ENCODE results near the gene SOX6. TPM values are rescaled to one million over a fixed set of nuclear protein-coding genes. Genes with fewer than 3 reads are reported as not detected.
A peak's percentile ranks its signal among the peaks of the same experiment; 100 is the strongest.

SOX6 gene
- total and polyA plus RNA-seq, 2 of the 13 experiments (the other 11 are each of a cell fraction or from before 2014, with no cell fraction given), result 2.6 to 11.2 TPM

DNA sequence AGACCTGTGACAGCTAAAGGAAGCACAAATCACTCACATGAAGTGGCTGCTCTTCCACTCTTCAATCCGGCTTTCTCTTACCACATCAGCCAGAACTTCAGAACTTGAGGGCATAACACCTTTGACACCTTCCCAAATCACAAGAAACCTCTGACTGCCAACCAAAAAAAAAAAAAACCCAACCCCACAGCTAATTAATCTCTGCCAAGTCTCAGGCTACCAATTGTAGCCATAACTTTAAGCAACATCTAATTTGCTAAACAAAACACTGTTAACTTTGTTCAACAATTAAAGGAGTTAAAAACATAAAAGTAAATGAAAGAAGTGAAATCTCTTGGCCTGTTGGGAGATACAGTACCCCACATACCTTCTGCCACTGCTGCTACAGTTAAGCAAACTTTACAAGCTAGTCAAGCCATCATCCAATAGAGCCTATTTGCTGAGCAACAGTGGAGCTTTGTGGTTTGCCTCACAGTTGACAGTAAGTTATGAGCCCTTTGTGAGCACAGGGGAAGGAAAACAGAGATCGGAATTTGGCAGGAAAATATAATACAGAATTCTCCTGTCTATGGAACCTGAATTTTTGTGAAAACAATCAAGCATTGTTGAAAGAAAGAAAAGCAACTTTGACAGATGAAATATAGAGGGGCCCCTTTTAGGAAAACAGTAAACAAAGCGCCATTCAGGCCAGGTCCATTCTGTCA lies at the start of gene SOX6 (continued):
- TF ChIP-seq FIP1L1 (IDR thresholded peaks at IDR 0.05; ENCODE audit: borderline replicate concordance, insufficient read depth, low read depth, low read length), result no peak
- no peak for TF ChIP-seq RFXAP (CRISPR knock-in tag; IDR thresholded peaks at IDR 0.05; ENCODE audit: borderline replicate concordance)
- TF ChIP-seq MEIS1 (CRISPR knock-in tag; IDR thresholded peaks at IDR 0.05; ENCODE audit: borderline replicate concordance), result no peak
- TF ChIP-seq, protein P1, sequence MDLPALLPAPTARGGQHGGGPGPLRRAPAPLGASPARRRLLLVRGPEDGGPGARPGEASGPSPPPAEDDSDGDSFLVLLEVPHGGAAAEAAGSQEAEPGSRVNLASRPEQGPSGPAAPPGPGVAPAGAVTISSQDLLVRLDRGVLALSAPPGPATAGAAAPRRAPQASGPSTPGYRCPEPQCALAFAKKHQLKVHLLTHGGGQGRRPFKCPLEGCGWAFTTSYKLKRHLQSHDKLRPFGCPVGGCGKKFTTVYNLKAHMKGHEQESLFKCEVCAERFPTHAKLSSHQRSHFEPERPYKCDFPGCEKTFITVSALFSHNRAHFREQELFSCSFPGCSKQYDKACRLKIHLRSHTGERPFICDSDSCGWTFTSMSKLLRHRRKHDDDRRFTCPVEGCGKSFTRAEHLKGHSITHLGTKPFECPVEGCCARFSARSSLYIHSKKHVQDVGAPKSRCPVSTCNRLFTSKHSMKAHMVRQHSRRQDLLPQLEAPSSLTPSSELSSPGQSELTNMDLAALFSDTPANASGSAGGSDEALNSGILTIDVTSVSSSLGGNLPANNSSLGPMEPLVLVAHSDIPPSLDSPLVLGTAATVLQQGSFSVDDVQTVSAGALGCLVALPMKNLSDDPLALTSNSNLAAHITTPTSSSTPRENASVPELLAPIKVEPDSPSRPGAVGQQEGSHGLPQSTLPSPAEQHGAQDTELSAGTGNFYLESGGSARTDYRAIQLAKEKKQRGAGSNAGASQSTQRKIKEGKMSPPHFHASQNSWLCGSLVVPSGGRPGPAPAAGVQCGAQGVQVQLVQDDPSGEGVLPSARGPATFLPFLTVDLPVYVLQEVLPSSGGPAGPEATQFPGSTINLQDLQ (CRISPR knock-in tag; IDR thresholded peaks at IDR 0.05), result no peak
- TF ChIP-seq ARID2 (CRISPR knock-in tag; IDR thresholded peaks at IDR 0.05; ENCODE audit: borderline replicate concordance), result no peak
- no peak for TF ChIP-seq ZNF33A (CRISPR knock-in tag; IDR thresholded peaks at IDR 0.05; ENCODE audit: borderline replicate concordance)
- TF ChIP-seq, protein P2, sequence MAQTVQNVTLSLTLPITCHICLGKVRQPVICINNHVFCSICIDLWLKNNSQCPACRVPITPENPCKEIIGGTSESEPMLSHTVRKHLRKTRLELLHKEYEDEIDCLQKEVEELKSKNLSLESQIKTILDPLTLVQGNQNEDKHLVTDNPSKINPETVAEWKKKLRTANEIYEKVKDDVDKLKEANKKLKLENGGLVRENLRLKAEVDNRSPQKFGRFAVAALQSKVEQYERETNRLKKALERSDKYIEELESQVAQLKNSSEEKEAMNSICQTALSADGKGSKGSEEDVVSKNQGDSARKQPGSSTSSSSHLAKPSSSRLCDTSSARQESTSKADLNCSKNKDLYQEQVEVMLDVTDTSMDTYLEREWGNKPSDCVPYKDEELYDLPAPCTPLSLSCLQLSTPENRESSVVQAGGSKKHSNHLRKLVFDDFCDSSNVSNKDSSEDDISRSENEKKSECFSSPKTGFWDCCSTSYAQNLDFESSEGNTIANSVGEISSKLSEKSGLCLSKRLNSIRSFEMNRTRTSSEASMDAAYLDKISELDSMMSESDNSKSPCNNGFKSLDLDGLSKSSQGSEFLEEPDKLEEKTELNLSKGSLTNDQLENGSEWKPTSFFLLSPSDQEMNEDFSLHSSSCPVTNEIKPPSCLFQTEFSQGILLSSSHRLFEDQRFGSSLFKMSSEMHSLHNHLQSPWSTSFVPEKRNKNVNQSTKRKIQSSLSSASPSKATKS (CRISPR knock-in tag; IDR thresholded peaks at IDR 0.05), result no peak
- no peak for TF ChIP-seq ZNF432 (CRISPR knock-in tag; IDR thresholded peaks at IDR 0.05; ENCODE audit: borderline replicate concordance)
- TF ChIP-seq MBD4 (IDR thresholded peaks at IDR 0.05; ENCODE audit: borderline replicate concordance, low read length), result no peak
- TF ChIP-seq ZNF891 (CRISPR knock-in tag; IDR thresholded peaks at IDR 0.05), result no peak
- TF ChIP-seq ZNF614 (CRISPR knock-in tag; IDR thresholded peaks at IDR 0.05; ENCODE audit: borderline replicate concordance), result no peak
- TF ChIP-seq POLR2A (IDR thresholded peaks at IDR 0.05; ENCODE audit: insufficient read depth in 1 of 2, low read depth in 2 of 2, low read length in 2 of 2), result no peak
- no peak for TF ChIP-seq ZNF230 (CRISPR knock-in tag; IDR thresholded peaks at IDR 0.05)
- TF ChIP-seq, protein P3, sequence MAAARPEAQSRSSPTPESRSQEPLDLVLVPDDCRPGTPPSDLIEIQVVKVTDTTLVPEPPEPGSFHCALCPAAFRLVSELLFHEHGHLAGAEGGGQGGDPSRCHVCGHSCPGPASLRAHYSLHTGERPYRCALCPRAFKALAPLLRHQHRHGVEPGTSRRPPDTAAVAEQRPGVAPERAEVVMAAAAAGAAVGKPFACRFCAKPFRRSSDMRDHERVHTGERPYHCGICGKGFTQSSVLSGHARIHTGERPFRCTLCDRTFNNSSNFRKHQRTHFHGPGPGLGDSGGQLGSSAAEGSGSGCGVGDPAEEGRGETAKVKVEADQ (CRISPR knock-in tag; IDR thresholded peaks at IDR 0.05; ENCODE audit: borderline replicate concordance), result no peak
- TF ChIP-seq GATAD2A (CRISPR knock-in tag; IDR thresholded peaks at IDR 0.05), result peak; percentile 48; the same call in 1 of the 2 replicates
- TF ChIP-seq, protein P4, sequence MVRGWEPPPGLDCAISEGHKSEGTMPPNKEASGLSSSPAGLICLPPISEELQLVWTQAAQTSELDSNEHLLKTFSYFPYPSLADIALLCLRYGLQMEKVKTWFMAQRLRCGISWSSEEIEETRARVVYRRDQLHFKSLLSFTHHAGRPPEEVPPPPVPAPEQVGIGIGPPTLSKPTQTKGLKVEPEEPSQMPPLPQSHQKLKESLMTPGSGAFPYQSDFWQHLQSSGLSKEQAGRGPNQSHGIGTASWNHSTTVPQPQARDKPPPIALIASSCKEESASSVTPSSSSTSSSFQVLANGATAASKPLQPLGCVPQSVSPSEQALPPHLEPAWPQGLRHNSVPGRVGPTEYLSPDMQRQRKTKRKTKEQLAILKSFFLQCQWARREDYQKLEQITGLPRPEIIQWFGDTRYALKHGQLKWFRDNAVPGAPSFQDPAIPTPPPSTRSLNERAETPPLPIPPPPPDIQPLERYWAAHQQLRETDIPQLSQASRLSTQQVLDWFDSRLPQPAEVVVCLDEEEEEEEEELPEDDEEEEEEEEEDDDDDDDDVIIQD (CRISPR knock-in tag; IDR thresholded peaks at IDR 0.05; ENCODE audit: low read depth), result peak; percentile 95
- TF ChIP-seq, protein P5, sequence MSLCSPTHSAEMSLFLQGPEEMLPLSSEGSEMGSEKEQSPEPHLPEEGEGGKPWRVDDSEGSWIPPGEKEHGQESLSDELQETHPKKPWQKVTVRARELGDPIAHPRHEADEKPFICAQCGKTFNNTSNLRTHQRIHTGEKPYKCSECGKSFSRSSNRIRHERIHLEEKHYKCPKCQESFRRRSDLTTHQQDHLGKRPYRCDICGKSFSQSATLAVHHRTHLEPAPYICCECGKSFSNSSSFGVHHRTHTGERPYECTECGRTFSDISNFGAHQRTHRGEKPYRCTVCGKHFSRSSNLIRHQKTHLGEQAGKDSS (CRISPR knock-in tag; IDR thresholded peaks at IDR 0.05; ENCODE audit: borderline replicate concordance, low read depth), result no peak
- TF ChIP-seq RELA (CRISPR knock-in tag; IDR thresholded peaks at IDR 0.05), result no peak
- TF ChIP-seq, protein P6, sequence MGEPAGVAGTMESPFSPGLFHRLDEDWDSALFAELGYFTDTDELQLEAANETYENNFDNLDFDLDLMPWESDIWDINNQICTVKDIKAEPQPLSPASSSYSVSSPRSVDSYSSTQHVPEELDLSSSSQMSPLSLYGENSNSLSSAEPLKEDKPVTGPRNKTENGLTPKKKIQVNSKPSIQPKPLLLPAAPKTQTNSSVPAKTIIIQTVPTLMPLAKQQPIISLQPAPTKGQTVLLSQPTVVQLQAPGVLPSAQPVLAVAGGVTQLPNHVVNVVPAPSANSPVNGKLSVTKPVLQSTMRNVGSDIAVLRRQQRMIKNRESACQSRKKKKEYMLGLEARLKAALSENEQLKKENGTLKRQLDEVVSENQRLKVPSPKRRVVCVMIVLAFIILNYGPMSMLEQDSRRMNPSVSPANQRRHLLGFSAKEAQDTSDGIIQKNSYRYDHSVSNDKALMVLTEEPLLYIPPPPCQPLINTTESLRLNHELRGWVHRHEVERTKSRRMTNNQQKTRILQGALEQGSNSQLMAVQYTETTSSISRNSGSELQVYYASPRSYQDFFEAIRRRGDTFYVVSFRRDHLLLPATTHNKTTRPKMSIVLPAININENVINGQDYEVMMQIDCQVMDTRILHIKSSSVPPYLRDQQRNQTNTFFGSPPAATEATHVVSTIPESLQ (CRISPR knock-in tag; conservative IDR thresholded peaks at IDR 0.05), result no peak
